NCI-H1105 treated with DMSO at 0.1 percent for 48 hours (cell line): ENCODE measurements around the gene RNF144A.
A peak's percentile ranks its signal among the peaks of the same experiment; 100 is the strongest.

Experiments
- DNase-seq: peaks from one replicate; lab custom pipeline; 2025; lab: John Stamatoyannopoulos, UW

RNF144A gene

DNA sequence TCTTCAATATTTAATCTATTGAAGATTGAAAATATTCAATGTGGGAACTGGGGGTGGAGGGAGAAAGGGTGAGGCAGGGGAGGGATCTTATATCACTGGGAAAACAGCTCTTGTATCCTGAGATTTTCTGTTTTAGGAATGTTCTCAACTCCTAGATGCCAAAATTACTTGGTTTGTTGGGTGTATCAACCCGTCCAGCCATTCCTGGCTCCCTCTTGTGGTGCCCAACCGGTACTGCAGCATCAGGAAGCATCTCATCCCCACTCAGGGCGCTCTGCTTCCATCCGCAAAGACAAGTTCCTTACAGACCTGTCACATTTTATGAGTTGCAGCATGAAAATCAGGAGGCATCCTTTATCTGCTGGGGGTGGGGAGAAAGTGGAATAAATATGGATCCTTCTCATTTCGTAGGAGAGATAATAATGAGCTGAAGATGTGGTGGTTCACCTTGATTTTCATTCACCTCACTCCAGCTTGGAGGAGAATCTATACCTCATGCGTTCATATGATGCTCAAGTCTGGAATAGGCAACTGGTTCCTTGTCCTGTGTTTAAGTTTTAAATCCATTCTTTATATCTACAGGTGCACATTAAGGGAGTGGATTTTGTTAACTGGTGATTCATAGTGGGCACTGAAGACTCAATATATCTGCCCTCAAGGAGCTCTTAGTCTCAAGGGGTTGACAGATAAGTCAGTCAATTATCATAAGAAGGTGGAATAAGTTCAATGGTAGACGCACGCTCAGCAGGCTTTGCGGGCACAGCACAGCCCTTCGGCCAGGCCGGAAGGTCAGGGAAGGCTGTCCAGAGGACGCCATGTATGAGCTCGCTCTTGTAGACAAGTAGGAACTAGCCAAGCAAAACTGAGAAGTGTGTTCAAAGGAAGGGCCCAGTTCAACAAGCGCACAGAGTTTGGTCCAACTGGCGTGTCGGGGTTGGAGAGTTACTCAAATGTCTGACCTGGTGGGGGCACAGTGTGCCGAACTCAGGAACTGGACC, 127.3 kb downstream of the RNF144A start:
- peak; percentile 36 for DNase-seq

DNA sequence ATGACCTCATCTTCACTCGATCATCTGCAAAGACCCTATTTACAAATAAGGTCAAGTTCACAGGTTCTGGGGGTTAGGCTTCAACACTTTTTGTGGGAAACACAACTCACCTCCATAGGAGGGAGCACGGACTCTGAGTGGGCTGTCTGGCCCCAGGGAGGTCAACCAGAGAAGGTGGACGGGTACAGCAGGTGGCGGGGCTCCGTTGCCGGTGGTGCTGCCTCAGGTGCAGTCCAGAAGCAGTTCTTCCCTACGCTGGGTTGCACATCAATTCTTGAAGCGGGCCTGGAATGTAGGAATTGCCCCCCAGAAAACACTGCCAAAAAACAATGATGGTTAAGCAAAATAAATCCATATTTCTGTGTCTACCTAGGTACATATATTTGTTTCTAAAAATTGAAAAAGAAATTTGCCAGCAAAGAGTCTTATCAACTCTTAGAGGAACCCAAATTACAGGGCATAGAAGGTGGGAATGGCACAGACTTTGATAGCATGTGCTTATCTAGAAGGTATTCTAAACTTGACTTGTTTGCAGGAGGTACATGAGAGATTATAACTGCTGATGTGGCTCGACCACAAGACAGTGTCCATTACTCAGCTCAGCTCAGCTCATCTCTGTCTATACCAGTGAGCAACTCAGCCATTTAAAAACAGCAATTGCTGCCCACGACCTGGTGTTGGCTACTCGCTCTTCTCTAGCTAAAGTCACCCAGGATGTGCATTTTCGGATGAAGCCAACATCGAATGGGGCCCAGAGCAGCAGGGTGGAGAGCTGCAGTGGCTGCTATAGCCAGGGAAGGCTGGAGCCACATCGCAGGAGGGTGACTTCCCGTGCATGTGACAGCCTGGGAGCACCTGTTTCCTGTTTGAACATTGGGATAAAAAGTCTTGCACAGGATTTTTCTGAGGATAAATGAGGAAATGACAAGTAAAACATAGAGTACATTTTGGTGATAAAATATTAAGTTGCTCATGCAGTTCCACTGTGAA, 128.7 kb downstream of the RNF144A start:
- DNase-seq: no peak

DNA sequence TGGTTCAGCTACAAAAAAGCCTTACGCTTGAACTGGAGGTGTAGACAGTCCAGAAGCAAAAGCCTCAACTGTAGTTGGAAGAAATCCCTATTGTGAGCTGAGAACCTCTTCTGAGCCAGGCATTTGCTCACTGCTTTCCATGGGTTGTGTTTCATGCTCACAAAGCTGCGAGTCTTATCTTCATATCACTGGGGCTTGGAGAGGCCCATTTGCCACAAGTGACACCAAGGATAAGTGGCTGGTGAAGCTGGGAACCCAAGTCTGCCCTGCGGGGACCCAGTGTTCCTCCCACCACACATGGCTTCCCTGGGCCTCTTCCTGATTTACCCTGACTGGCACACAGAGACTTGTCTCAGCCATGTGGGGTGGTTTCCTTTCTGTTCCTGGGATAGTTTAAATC, 130.4 kb downstream of the RNF144A start:
- no peak for DNase-seq

DNA sequence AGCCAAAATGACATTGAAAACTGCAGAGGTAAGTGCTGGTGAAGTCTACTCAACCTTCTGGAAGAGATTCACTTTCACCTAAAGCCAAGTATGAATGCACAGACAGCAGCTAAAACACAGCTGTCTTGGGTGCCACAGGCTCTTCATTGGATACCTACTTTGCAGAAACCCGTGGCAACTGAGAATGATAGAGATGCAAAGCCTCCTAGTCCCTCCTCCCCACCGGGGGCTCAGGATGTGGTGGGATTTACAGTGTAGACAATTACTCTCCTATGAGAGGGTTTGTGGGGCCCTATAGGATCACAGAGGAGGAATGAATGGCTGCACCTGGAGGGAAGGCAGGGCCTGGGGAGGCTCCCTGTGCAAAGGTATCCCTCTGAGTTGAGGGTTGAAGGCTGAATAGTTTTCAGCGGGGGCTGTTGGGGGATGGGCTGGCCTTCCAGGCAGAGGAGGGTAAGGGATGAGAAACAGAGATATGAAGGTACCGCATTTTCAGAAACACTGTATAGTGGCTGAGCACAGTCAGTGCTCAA, 131.6 kb downstream of the RNF144A start:
- DNase-seq: no peak

DNA sequence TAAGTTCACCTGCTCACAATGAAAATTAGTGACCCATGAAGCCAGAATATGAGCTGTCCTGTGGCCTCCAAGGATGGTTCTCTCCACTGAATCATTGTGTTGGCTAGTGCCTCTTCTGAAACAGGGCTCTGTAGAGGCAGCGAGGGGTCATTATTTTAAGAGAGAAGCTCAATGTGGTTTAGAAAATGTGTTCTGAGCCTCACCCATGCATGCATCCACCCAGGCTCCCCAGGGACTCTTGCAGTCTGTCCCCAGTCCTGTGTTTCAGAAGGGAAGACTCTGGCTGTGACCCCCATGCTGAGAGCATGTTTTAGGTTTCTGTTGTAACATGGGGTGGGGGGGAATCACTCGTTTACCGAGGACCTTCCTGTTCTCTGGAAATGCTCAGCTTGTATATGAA, 135.2 kb downstream of the RNF144A start:
- no peak for DNase-seq

DNA sequence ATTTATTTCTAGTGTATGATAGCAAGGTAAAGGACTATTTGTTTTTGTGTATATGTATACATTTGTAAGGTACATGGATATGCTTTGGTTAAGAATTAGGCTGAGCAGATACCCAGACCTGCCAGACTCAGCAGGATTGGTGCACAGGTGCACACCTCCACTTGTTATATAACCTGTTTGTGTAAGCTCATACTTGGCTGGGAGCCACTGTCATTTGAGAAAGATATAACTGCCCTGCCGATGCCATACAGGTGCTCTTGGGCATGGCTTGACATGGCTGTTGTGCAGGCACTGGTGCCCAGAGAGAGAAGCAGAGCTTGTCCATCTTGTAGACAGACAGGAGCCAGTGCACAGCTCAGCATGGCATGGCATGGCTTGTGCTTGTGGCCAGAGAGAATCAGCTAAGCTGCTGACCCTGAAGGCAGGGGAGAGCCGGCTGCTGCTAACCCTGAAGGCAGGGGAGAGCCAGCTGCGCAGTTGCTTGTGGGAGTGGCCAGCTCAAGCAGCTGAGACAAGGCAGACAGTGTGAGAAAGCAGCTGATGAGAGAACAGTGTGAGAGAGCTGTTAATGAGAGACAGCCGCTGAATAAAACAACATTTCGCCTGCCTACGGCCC, 136.5 kb downstream of the RNF144A start:
- DNase-seq: peak; percentile 97

DNA sequence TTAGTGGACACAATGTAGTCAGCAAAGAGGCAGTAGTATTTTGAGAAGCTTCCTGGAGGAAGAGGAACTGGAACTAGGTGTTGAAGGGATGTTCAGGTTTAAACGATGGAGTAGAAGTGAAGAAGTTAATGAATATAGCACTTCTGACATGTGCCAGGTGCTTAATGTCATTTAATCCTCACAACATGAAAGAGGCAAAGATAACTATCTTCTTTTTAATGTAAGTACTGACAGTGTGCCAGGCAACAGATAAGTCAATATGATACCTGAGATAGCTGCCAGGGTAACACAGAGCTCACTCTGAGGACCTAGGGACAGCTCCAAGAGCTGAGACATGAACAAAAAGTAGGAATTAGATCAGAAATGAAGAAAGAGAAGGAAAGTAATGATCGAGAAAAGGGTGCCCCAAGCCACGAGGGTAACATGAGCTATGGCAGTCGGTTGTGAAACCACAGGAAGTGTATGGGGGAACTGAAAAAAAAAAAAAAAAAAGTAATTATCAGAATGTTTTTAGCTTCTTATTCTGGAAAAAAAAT, 140.7 kb downstream of the RNF144A start:
- peak; percentile 77 for DNase-seq

DNA sequence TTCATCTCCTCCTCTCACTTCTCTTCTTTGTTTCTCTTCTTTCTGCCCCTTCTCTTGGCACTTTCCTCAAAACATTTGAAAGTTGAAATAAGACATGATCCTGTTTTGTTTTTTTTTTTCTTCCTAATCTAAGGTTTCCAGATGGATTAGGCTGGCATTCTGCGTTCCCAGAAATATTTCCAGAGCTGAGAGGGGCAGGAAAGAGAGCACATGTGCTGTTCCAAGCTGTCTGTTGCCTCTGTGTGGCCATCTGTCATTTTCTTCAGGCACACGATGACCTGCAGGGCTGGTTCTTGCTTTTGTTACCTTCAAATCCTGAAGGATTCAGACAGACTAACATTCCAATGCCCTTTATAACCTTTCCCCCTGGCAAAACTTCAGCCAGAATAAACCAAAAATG, 142.9 kb downstream of the RNF144A start:
- DNase-seq: no peak

DNA sequence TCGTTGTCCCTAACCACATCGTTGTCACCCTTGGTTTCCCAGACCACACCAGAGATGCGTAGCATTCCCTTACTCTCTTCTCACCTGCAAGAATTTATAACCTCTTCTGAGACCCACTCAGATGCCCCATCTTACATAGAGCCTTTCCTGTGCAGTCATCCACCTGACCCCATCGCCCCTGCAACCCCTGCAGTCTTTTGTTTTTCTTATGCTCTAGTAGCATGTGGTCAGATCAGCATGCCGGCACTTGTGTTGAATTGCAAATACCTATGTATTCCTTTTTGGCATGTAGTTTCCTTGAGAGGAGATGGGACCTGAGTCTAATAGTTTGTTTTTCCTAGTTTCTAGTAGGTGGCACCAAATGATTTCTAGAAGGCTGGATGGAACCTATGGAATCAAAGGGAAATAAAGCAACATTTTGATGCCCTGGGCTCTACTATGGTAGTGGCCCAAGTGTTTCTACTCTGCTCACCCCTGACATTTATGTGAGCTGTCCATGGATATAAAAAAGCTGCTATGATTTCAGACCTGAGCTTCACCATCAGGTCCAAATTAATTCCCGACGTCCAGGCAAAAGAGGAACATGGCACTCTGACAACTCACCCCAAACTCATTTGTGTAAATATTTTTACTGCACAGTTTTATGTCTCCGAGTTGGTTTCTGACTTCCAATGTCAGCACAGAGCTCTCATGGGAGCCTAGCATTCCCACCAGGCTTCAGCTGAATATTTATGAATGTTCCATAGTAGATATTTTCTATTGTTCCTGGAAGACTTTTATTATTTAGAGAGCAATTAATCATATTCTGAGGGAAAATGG, 143.6 kb downstream of the RNF144A start:
- no peak for DNase-seq

DNA sequence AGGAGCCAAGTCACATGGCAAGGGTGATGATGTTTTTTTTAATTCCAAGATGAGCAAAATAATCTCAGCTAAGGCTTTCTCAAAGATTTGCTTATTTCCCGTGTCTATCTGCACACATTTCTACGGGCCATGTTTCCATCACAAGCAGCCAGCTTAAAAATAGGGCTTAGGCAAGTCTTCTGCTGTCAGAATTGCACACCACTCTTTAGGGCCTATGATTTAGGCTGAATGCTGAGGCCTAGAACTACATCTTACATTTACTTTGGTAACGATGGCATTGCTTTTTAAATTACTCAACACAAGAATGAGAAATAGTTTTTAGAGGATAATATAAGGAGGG, 144.2 kb downstream of the RNF144A start:
- no peak for DNase-seq

DNA sequence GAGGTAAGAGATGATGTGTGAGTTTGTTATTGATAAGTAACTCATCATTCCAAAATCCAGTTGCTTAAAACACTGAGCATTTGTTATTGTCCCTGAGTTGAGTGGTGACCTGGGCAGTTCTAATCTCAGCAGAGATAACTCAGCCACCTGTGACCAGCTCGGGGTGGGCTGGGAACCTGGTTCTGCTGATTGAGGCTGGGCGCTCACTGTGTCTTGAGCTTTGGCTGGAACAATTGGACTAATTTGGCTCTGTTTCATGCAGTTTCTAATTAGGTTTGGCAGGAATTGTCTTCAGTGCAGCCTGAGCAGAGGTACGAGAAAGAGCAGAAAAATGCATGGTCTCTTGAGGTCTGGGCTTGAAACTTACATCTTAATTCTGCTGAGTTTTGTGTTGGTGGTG, 144.7 kb downstream of the RNF144A start:
- DNase-seq: no peak

DNA sequence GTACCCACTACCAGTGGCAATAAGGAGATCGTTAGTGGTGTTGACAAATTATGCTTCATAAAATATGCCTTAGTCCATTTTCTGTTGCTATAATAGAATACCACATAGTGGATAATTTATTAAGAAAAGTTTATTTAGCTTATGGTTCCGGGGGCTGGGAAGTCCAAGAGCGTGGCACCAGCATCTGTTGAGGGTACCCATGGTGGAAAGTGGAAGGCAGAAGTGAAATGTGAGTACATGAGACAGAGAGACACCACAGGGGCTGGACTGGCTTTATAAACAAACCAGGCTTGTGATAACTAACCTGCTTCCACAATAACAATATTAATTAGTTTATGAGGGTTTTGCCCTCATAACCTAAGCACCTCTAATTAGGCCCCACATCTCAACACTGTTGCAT, 146.6 kb downstream of the RNF144A start:
- DNase-seq: no peak

DNA sequence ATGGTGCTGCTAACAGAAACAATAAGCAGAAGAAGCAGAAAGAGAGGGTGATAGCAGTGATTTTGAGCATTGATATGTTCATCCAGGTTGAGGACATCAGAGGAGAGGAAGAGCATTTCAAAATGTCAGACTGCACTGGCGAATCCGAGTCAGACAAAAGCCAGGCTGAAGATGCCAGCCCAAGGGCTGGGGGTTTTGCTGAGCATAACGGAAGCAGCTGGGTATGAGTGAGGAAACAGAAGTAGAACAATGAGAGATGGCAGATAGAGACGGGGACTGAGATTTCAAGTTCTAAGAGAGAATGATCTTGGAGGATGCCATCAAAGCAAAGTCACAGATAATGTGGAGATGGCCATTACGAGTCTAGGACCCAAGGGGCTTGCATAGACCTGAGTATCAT, 151.2 kb downstream of the RNF144A start:
- no peak for DNase-seq

DNA sequence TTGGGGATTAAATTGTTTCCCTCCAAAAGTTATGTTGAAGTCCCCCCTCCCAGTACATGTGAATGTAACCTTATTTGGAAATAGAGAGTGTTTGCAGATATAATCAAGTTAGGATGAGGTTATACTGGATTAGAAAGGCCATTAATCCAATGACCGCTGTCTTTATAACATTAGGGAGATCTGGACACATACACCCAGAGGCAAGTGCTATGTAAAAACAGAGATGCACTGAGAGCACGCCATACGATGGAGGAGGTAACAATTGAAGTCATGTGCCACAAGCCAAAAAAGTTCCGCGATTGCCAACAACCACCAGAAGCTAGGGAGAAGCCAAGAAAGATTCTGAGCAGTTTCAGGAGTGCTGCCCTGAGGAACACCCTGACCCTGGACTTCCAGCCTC, 153.3 kb downstream of the RNF144A start:
- no peak for DNase-seq

DNA sequence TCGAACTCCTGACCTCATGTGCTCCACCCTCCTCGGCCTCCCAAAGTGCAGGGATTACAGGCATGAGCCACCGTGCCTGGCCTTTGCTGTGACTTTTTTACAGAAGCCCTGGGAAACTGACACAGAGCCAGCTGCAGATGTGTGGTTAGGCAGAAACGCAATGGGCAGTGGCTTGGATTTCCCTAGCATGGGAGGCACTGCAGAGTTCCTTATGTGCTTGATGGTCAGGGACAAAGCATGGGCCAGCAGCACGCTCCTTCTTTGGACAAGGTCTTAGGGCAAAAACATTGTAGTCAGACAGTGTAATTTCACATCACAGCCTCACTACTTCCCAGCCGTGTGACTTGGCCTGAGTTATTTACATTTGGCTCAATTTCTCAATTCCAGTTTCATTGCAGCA, 153.9 kb downstream of the RNF144A start:
- DNase-seq: no peak

DNA sequence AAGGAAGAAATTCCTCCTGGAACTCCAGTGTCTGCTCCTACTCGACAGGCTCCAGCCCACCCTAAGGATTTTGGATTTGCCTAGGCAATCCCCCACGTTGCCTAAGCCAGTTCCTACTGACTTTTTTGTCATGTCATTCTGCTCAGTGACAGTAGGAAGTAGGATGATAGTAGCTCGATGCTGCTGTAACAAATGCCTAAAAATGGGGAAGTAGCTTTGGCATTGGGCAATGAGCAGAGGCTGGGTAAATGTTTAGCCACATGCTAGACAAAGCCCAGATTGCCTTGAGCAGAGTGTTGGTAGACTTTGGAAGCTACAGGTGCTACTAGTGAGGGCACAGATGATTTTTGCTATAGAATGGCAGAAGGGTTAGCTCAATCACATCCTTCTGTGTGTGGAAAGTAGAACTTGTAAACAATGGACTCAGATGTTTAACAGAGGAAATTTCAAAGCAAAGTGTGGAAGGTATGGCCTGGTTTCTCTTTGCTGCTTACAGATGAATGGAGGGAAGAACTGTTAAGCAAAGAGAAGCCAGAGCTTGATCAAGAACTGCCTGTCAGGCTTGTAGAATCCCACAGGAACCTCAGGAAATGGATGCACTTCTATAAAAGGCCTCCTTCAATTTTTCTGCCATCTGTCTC, 154.8 kb downstream of the RNF144A start:
- no peak for DNase-seq

DNA sequence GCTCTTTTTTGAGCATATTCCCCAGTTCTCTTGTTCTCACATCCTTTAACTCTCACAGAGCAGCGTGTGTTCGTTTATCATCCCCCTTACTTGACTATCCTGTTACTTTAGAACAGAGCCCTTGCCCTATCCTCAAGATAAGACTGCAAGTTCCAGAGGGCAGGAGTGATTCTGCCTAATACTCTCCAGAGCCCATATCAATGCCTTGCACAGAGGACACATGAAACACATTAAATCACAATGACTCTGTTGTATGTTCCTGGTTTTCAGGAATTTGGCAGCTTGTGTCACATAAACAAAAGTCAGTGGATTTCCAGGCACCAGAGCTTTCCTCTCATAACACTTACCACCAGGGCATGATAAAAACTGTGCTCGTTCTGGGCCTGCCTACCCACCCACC, 156.7 kb downstream of the RNF144A start:
- no peak for DNase-seq

DNA sequence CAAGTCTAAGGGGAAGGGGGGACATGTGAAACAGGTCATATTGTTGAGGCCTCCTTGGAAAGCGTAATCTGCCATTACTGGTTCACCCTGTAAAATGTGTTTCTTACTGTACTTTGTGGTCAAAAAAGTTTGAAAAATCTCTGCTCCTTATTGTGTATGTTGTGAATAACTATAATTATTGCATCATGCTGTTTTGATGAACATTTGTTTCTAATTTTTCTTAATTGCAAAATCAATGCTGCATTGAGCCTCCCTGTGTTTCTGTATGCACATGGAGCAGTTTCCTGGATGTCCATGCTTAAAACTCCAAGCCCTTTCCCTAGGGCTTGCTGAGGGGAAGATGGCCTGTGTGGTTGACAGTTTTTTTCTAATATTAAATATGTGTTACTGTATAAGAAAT, 158.6 kb downstream of the RNF144A start:
- DNase-seq: no peak

DNA sequence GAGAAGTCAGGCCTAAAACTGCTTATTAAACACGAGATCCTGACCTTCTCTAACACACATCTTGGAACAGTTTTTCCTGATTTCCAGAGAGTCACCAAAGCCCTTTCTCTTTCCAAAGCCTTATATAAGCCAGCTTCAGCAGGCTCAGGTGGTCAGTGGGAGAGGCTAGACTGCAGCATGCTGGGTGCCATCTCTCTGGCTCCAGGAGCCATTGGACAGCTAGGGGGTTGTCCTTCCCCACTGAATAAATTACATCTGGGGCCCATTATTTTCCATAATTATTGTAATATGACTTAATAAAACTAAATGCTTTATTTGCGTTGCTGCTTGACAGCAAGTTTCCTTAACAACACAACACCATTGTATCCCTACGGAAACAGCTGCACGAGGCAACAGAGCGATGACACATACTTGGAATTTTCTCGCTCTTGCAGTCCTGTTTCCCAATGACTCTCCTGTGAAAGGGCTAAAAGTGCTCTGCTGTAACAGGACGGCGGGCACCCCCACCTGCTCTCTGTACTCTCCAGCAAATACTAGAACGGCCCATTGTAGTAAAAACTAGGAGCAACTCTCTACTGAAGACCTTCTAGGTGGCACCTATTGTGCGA, 160.6 kb downstream of the RNF144A start:
- no peak for DNase-seq
